IPS-18a (cell line): ENCODE data around the gene TIMP3.

Experiments
- H3K27ac ChIP-seq: one replicate; pipeline ENCODE4 v1.5.1; 2013; ENCODE audit warnings: low read length
- H3K27me3 ChIP-seq: one replicate; pipeline ENCODE4 v1.6.1; 2013; ENCODE audit warnings: mild to moderate bottlenecking, low read length; ENCODE audit not compliant: control insufficient read depth, insufficient read depth
- H3K36me3 ChIP-seq: one replicate; pipeline ENCODE4 v1.6.1; 2013; ENCODE audit warnings: low read depth, low read length; ENCODE audit not compliant: control insufficient read depth
- H3K4me1 ChIP-seq: one replicate; pipeline ENCODE4 v1.6.1; 2013; ENCODE audit warnings: low read depth, low read length; ENCODE audit not compliant: control insufficient read depth
- H3K4me3 ChIP-seq: one replicate; pipeline ENCODE4 v1.5.1; 2013; ENCODE audit warnings: low read length
- H3K9ac ChIP-seq: one replicate; pipeline ENCODE4 v1.6.1; 2013; ENCODE audit warnings: mild to moderate bottlenecking, low read length, moderate library complexity
- H3K9me3 ChIP-seq: one replicate; pipeline ENCODE4 v1.6.1; 2013; ENCODE audit warnings: low read depth, low read length; ENCODE audit not compliant: control insufficient read depth

The TIMP3 gene

GRCh38 chr22:32800994-32801536 lies 440 bp upstream of the TIMP3 start:
- no peaks in the 10 kb centered on the region for H3K36me3 ChIP-seq
- peaks cover 26% of the 10 kb centered on the region for H3K4me1 ChIP-seq
- H3K9me3 ChIP-seq, result no peaks in the 10 kb centered on the region
- peak overlapping the region; percentile 49 for H3K4me3 ChIP-seq
- H3K27me3 ChIP-seq, result peaks cover 40% of the 10 kb centered on the region
- peak overlapping the region; percentile 25 for H3K9ac ChIP-seq
- H3K27ac ChIP-seq, result no peak overlapping the region

GRCh38 chr22:32802237-32802765 lies 796 bp downstream of the TIMP3 start:
- Histone ChIP-seq H3K4me1 (peaks cover 26% of the 10 kb centered on the region), H3K9me3 (no peaks in the 10 kb centered on the region), H3K27ac (no peak overlapping the region), H3K9ac (peak overlapping the region; percentile 12), H3K27me3 (peaks cover 40% of the 10 kb centered on the region), H3K4me3 (peak overlapping the region; percentile 49), H3K36me3 (no peaks in the 10 kb centered on the region)

- Histone ChIP-seq H3K4me3 (peak overlapping the region; percentile 49), H3K27me3 (peaks cover 40% of the 10 kb centered on the region), H3K9ac (no peak overlapping the region), H3K27ac (no peak overlapping the region), H3K36me3 (no peaks in the 10 kb centered on the region), H3K9me3 (no peaks in the 10 kb centered on the region), H3K4me1 (peaks cover 26% of the 10 kb centered on the region)
Measured at GRCh38 chr22:32803020-32803737, 1.7 kb downstream of the TIMP3 start.

- Histone ChIP-seq H3K9ac (no peak overlapping the region), H3K9me3 (no peaks in the 10 kb centered on the region), H3K4me3 (peak overlapping the region; percentile 49), H3K36me3 (no peaks in the 10 kb centered on the region), H3K27ac (no peak overlapping the region), H3K4me1 (peaks cover 26% of the 10 kb centered on the region), H3K27me3 (peaks cover 40% of the 10 kb centered on the region)
Measured at GRCh38 chr22:32803738-32804435, 2.4 kb downstream of the TIMP3 start.

GRCh38 chr22:32804531-32805360 lies 3.2 kb downstream of the TIMP3 start:
- Histone ChIP-seq H3K36me3 (no peaks in the 10 kb centered on the region), H3K27ac (no peak overlapping the region), H3K4me1 (peaks cover 26% of the 10 kb centered on the region), H3K27me3 (peaks cover 38% of the 10 kb centered on the region), H3K4me3 (no peak overlapping the region), H3K9ac (no peak overlapping the region), H3K9me3 (no peaks in the 10 kb centered on the region)

- no peak overlapping the region for H3K4me3 ChIP-seq
- no peak overlapping the region for H3K9ac ChIP-seq
- no peaks in the 10 kb centered on the region for H3K9me3 ChIP-seq
- peaks cover 33% of the 10 kb centered on the region for H3K4me1 ChIP-seq
- H3K27ac ChIP-seq, result no peak overlapping the region
- no peaks in the 10 kb centered on the region for H3K36me3 ChIP-seq
- H3K27me3 ChIP-seq, result peaks cover 32% of the 10 kb centered on the region
Measured at GRCh38 chr22:32805361-32805881, 3.9 kb downstream of the TIMP3 start.

GRCh38 chr22:32806296-32806695 lies 4.8 kb downstream of the TIMP3 start:
- Histone ChIP-seq H3K27ac (no peak overlapping the region), H3K4me3 (no peak overlapping the region), H3K9me3 (no peaks in the 10 kb centered on the region), H3K27me3 (peaks cover 25% of the 10 kb centered on the region), H3K9ac (no peak overlapping the region), H3K36me3 (no peaks in the 10 kb centered on the region), H3K4me1 (peaks cover 39% of the 10 kb centered on the region)

GRCh38 chr22:32808038-32808445 lies 6.5 kb downstream of the TIMP3 start:
- H3K9ac ChIP-seq, result no peak overlapping the region
- H3K4me3 ChIP-seq, result no peak overlapping the region
- H3K27me3 ChIP-seq, result peaks cover 14% of the 10 kb centered on the region
- no peak overlapping the region for H3K27ac ChIP-seq
- no peaks in the 10 kb centered on the region for H3K36me3 ChIP-seq
- no peaks in the 10 kb centered on the region for H3K9me3 ChIP-seq
- H3K4me1 ChIP-seq, result peaks cover 32% of the 10 kb centered on the region

- H3K4me1 ChIP-seq, result peaks cover 17% of the 10 kb centered on the region
- H3K36me3 ChIP-seq, result no peaks in the 10 kb centered on the region
- H3K27me3 ChIP-seq, result no peaks in the 10 kb centered on the region
- H3K9ac ChIP-seq, result no peak overlapping the region
- no peak overlapping the region for H3K27ac ChIP-seq
- H3K9me3 ChIP-seq, result no peaks in the 10 kb centered on the region
- H3K4me3 ChIP-seq, result no peak overlapping the region
Measured at GRCh38 chr22:32809786-32810554, 8.5 kb downstream of the TIMP3 start.

- no peak overlapping the region for H3K4me3 ChIP-seq
- H3K4me1 ChIP-seq, result peaks cover 13% of the 10 kb centered on the region
- H3K9me3 ChIP-seq, result no peaks in the 10 kb centered on the region
- H3K36me3 ChIP-seq, result no peaks in the 10 kb centered on the region
- H3K9ac ChIP-seq, result no peak overlapping the region
- no peak overlapping the region for H3K27ac ChIP-seq
- no peaks in the 10 kb centered on the region for H3K27me3 ChIP-seq
Measured at GRCh38 chr22:32810555-32811133, 9.1 kb downstream of the TIMP3 start.
